ENCODE measurements around the gene ZNF358. TPM values are rescaled to one million over a fixed set of nuclear protein-coding genes. Genes with fewer than 3 reads are reported as not detected.

The ZNF358 gene
- total RNA-seq: 100 to 1,000 TPM in 2 of 4 donors, 10 to 100 TPM in 2; 77.1 to 124 (median 95.3) TPM

GRCh38 chr19:7515645-7516151, at the start of gene ZNF358:
Gene ZNF358, plus strand, starts transcription at chr19:7516103. Its CDS starts 3,140 bp downstream, at chr19:7519243.
- TF ChIP-seq CTCF (IDR thresholded peaks at IDR 0.05) (no peak), POLR2A (IDR thresholded peaks at IDR 0.05) (peak in 1 of 2 donors; percentile 34)
- Histone ChIP-seq H3K27me3 (no peaks in the 10 kb centered on the region), H3K36me3 (peaks cover 0 to 13% (median 0%) of the 10 kb centered on the region in 3 donors), H3K4me3 (peak within 1 kb of the TSS; percentile 57 to 90 (median 71)), H3K9me3 (no peaks in the 10 kb centered on the region), H3K27ac (peak within 1 kb of the TSS; percentile 67 to 91 (median 82)), H3K4me1 (peaks cover 0 to 10% (median 5%) of the 10 kb centered on the region in 4 donors)
- peak in 2 of 3 donors; percentile 89 to 91 for DNase-seq

GRCh38 chr19:7467009-7467989, 48.6 kb upstream of the ZNF358 start:
- no peaks in the 10 kb centered on the region for H3K4me1 ChIP-seq
- TF ChIP-seq CTCF (IDR thresholded peaks at IDR 0.05): no peak
- TF ChIP-seq POLR2A (IDR thresholded peaks at IDR 0.05): no peak
- no peak overlapping the region for H3K4me3 ChIP-seq
- H3K27ac ChIP-seq: no peak overlapping the region
- no peak for DNase-seq
- H3K9me3 ChIP-seq: no peaks in the 10 kb centered on the region
- H3K27me3 ChIP-seq: no peaks in the 10 kb centered on the region
- H3K36me3 ChIP-seq: peaks cover 0 to 97% (median 0%) of the 10 kb centered on the region in 3 donors

GRCh38 chr19:7468840-7469239, 47.1 kb upstream of the ZNF358 start:
- DNase-seq: no peak
- no peaks in the 10 kb centered on the region for H3K4me1 ChIP-seq
- H3K4me3 ChIP-seq: no peak overlapping the region
- no peaks in the 10 kb centered on the region for H3K9me3 ChIP-seq
- no peak overlapping the region for H3K27ac ChIP-seq
- peaks cover 0 to 85% (median 0%) of the 10 kb centered on the region in 3 donors for H3K36me3 ChIP-seq
- TF ChIP-seq CTCF (IDR thresholded peaks at IDR 0.05): no peak
- TF ChIP-seq POLR2A (IDR thresholded peaks at IDR 0.05): no peak
- no peaks in the 10 kb centered on the region for H3K27me3 ChIP-seq

- no peak for DNase-seq
- no peaks in the 10 kb centered on the region for H3K4me1 ChIP-seq
- H3K27ac ChIP-seq: no peak overlapping the region
- peaks cover 0 to 80% (median 0%) of the 10 kb centered on the region in 3 donors for H3K36me3 ChIP-seq
- H3K9me3 ChIP-seq: no peaks in the 10 kb centered on the region
- H3K4me3 ChIP-seq: no peak overlapping the region
- TF ChIP-seq POLR2A (IDR thresholded peaks at IDR 0.05) (no peak), CTCF (IDR thresholded peaks at IDR 0.05) (no peak)
- no peaks in the 10 kb centered on the region for H3K27me3 ChIP-seq
These were observed 46.1 kb upstream of the ZNF358 start for GRCh38 chr19:7469669-7470285.

- no peaks in the 10 kb centered on the region for H3K27me3 ChIP-seq
- H3K36me3 ChIP-seq: peaks cover 0 to 70% (median 0%) of the 10 kb centered on the region in 3 donors
- H3K9me3 ChIP-seq: no peaks in the 10 kb centered on the region
- H3K4me1 ChIP-seq: no peaks in the 10 kb centered on the region
- DNase-seq: no peak
- H3K4me3 ChIP-seq: no peak overlapping the region
- no peak overlapping the region for H3K27ac ChIP-seq
- no peak for TF ChIP-seq POLR2A (IDR thresholded peaks at IDR 0.05)
- no peak for TF ChIP-seq CTCF (IDR thresholded peaks at IDR 0.05)
These were observed 45.2 kb upstream of the ZNF358 start for GRCh38 chr19:7470540-7471305.
